DND-41 (cell line): ENCODE measurements around the gene ANGPTL1.

Experiments
- ATAC-seq: fragments of 200-7000 bp; cut with Tn5 transposase; 3 replicates; pipeline ENCODE4 v1.9.1; 2021; ENCODE audit warnings: low read depth; ENCODE audit not compliant: insufficient read depth
- DNase-seq: peaks from one replicate; pipeline ENCODE4 v3.0.0-alpha.2; 2020
- H2AFZ ChIP-seq: 2 replicates; pipeline ENCODE4 v1.6.0; 2012; ENCODE audit warnings: low read depth, low read length
- H3K27ac ChIP-seq: 2 replicates; pipeline ENCODE4 v1.5.1; 2012; ENCODE audit warnings: low read length, inconsistent platforms
- H3K27me3 ChIP-seq: fragments of 200-600 bp; sonication (generic); 2 replicates; pipeline ENCODE4 v1.6.0; 2012; ENCODE audit warnings: low read length, mild to moderate bottlenecking, inconsistent platforms; ENCODE audit not compliant: insufficient read depth, poor library complexity
- H3K36me3 ChIP-seq: 2 replicates; pipeline ENCODE4 v1.5.1; 2012; ENCODE audit warnings: low read length, inconsistent platforms; ENCODE audit not compliant: insufficient read depth
- H3K4me1 ChIP-seq: 2 replicates; pipeline ENCODE4 v1.5.1; 2012; ENCODE audit warnings: mild to moderate bottlenecking, low read length; ENCODE audit not compliant: insufficient read depth
- H3K4me2 ChIP-seq: 2 replicates; pipeline ENCODE4 v1.6.0; 2012; ENCODE audit warnings: mild to moderate bottlenecking, moderate library complexity, low read length, inconsistent platforms; ENCODE audit not compliant: insufficient read depth
- H3K4me3 ChIP-seq, 2 experiments: fragments of 200-600 bp in 1 of 2; shearing (Covaris generic) in 1 of 2; 2 replicates each; pipeline ENCODE4 v1.5.1; 2012 to 2016; ENCODE audit warnings: inconsistent platforms in 2 of 2, low read length in 2 of 2, mild to moderate bottlenecking in 2 of 2, low read depth in 1 of 2, moderate library complexity in 1 of 2
- H3K79me2 ChIP-seq: 2 replicates; pipeline ENCODE4 v1.6.0; 2012; ENCODE audit warnings: low read length, inconsistent platforms; ENCODE audit not compliant: insufficient read depth
- H3K9ac ChIP-seq: 2 replicates; pipeline ENCODE4 v1.6.0; 2012; ENCODE audit warnings: low read depth, mild to moderate bottlenecking, inconsistent platforms, low read length, moderate library complexity
- H3K9me3 ChIP-seq: 2 replicates; pipeline ENCODE4 v1.5.1; 2012; ENCODE audit warnings: low read length, moderate library complexity, mild to moderate bottlenecking, inconsistent platforms; ENCODE audit not compliant: insufficient read depth, severe bottlenecking
- H4K20me1 ChIP-seq: 2 replicates; pipeline ENCODE4 v1.6.0; 2012; ENCODE audit warnings: low read length; ENCODE audit not compliant: insufficient read depth
- CTCF ChIP-seq: IDR thresholded peaks from 2 replicates; pipeline ENCODE4 v1.5.1; 2012; ENCODE audit warnings: borderline replicate concordance, low read length, moderate library complexity, mild to moderate bottlenecking; ENCODE audit not compliant: poor library complexity, severe bottlenecking; ENCODE audit errors: extremely low read depth
- EZH2 ChIP-seq: IDR thresholded peaks from 3 replicates; pipeline ENCODE4 v1.6.1; 2012; ENCODE audit warnings: borderline replicate concordance, low read depth, mild to moderate bottlenecking, moderate library complexity, low read length, inconsistent platforms; ENCODE audit not compliant: severe bottlenecking

The ANGPTL1 gene

GRCh38 chr1:178877896-178878295 is 7.0 kb upstream of the ANGPTL1 start:
- TF ChIP-seq CTCF (no peak), EZH2 (no peak)
- H3K9ac ChIP-seq: no peak overlapping the region
- no peaks in the 10 kb centered on the region for H3K27me3 ChIP-seq
- H3K79me2 ChIP-seq: no peaks in the 10 kb centered on the region
- no peak overlapping the region for H3K4me3 ChIP-seq
- no peak overlapping the region for H3K4me2 ChIP-seq
- ATAC-seq: no peak
- no peak overlapping the region for H3K27ac ChIP-seq
- no peaks in the 10 kb centered on the region for H4K20me1 ChIP-seq
- no peaks in the 10 kb centered on the region for H3K4me1 ChIP-seq
- no peak for DNase-seq
- H3K9me3 ChIP-seq: no peaks in the 10 kb centered on the region
- no peak overlapping the region for H2AFZ ChIP-seq
- H3K36me3 ChIP-seq: peaks cover 2% of the 10 kb centered on the region; the same call in 1 of the 2 replicates

- no peak for DNase-seq
- Histone ChIP-seq H3K36me3 (peaks cover 2% of the 10 kb centered on the region; the same call in 1 of the 2 replicates), H3K79me2 (no peaks in the 10 kb centered on the region)
Measured at GRCh38 chr1:178875936-178876335, 5.1 kb upstream of the ANGPTL1 start.

GRCh38 chr1:178874966-178875365 is 4.1 kb upstream of the ANGPTL1 start:
- Histone ChIP-seq H3K79me2 (no peaks in the 10 kb centered on the region), H3K9ac (no peak overlapping the region), H3K4me1 (no peaks in the 10 kb centered on the region), H4K20me1 (no peaks in the 10 kb centered on the region), H3K27ac (no peak overlapping the region), H3K9me3 (no peaks in the 10 kb centered on the region), H3K4me3 (no peak overlapping the region), H3K36me3 (peaks cover 2% of the 10 kb centered on the region; the same call in 1 of the 2 replicates), H3K27me3 (no peaks in the 10 kb centered on the region), H3K4me2 (no peak overlapping the region), H2AFZ (no peak overlapping the region)
- ATAC-seq (no peak), DNase-seq (no peak)
- TF ChIP-seq CTCF: no peak
- TF ChIP-seq EZH2: no peak

More at GRCh38 chr1:178875936-178876335, 5.1 kb upstream of the ANGPTL1 start:
- no peak overlapping the region for H3K4me3 ChIP-seq
- no peaks in the 10 kb centered on the region for H3K9me3 ChIP-seq
- no peak overlapping the region for H3K9ac ChIP-seq
- H3K27me3 ChIP-seq: no peaks in the 10 kb centered on the region
- no peak for ATAC-seq
- H2AFZ ChIP-seq: no peak overlapping the region
- no peak overlapping the region for H3K27ac ChIP-seq
- no peak overlapping the region for H3K4me2 ChIP-seq
- H3K4me1 ChIP-seq: no peaks in the 10 kb centered on the region
- H4K20me1 ChIP-seq: no peaks in the 10 kb centered on the region
- no peak for TF ChIP-seq CTCF

GRCh38 chr1:178871551-178872320 is 859 bp upstream of the ANGPTL1 start:
- Histone ChIP-seq H3K4me3 (no peak overlapping the region), H3K9ac (no peak overlapping the region), H3K9me3 (no peaks in the 10 kb centered on the region), H3K27ac (no peak overlapping the region), H3K27me3 (no peaks in the 10 kb centered on the region), H3K36me3 (no peaks in the 10 kb centered on the region), H3K4me2 (no peak overlapping the region), H3K79me2 (no peaks in the 10 kb centered on the region), H2AFZ (no peak overlapping the region), H4K20me1 (no peaks in the 10 kb centered on the region), H3K4me1 (no peaks in the 10 kb centered on the region)
- no peak for ATAC-seq
- DNase-seq: no peak
- TF ChIP-seq CTCF (no peak), EZH2 (no peak)
